ENCODE data around the gene ZNF385D.

GRCh38 chr3:21562243-21562642 is 188.8 kb downstream of the ZNF385D start:
- no peak for TF ChIP-seq CTCF (IDR thresholded peaks at IDR 0.05)
- TF ChIP-seq POLR2A (IDR thresholded peaks at IDR 0.05), result no peak

Measured in thyroid gland (tissue), 4 donors.